GM12873 (cell line): Measurements from ENCODE around the gene CILP2.
A peak's percentile ranks its signal among the peaks of the same experiment; 100 is the strongest.

Source experiments
- CTCF ChIP-seq: IDR thresholded peaks from 2 replicates; pipeline ENCODE4 v1.5.1; 2012; ENCODE audit warnings: low read depth, mild to moderate bottlenecking, moderate library complexity, low read length, control low read depth; ENCODE audit not compliant: insufficient read depth; ENCODE audit errors: missing control alignments

CILP2 gene

GRCh38 chr19:19493841-19494546 lies 44.1 kb upstream of the CILP2 start:
- peak; percentile 13 for TF ChIP-seq CTCF

GRCh38 chr19:19495614-19496603 lies 42.2 kb upstream of the CILP2 start:
- TF ChIP-seq CTCF: no peak

GRCh38 chr19:19498255-19498991 lies 39.6 kb upstream of the CILP2 start:
- TF ChIP-seq CTCF: no peak

GRCh38 chr19:19499272-19499995 lies 38.6 kb upstream of the CILP2 start:
- TF ChIP-seq CTCF: no peak

GRCh38 chr19:19500975-19501644 lies 37.0 kb upstream of the CILP2 start:
- no peak for TF ChIP-seq CTCF

GRCh38 chr19:19501798-19502197 lies 36.3 kb upstream of the CILP2 start:
- TF ChIP-seq CTCF: no peak
